HEK293 (cell line): Measurements from ENCODE around the gene MED15.

ENCODE experiments used
- CTCF ChIA-PET: fragments of 350-600 bp; formaldehyde crosslinking; extraction: SDS; loops from one replicate; lab custom pipeline; 2021; ENCODE audit warnings: antibody characterized with exemption; lab: Yijun Ruan, JAX
- POLR2A ChIA-PET: fragments of 300-600 bp; formaldehyde crosslinking; extraction: SDS; loops from one replicate; lab custom pipeline; 2020; ENCODE audit warnings: antibody characterized with exemption, inconsistent platforms; lab: Yijun Ruan, JAX
- H3K27ac ChIP-seq: fragments of 200-500 bp; sonication (Bioruptor generic); 2 replicates; pipeline ENCODE4 v1.5.1; 2014; ENCODE audit warnings: low read depth, low read length, control low read depth, inconsistent platforms; ENCODE audit errors: extremely low read depth
- H3K36me3 ChIP-seq, 2 experiments: fragments of 200-500 bp in 1 of 2; sonication (Bioruptor generic) in 1 of 2; 1 replicate in 1 of 2; 2 replicates in 1 of 2; pipeline ENCODE4 v1.5.1; 2014 to 2017; ENCODE audit warnings: inconsistent platforms in 2 of 2, low read length in 2 of 2; ENCODE audit not compliant: control insufficient read depth in 2 of 2, insufficient read depth in 1 of 2
- H3K4me1 ChIP-seq: fragments of 200-500 bp; sonication (Bioruptor generic); 2 replicates; pipeline ENCODE4 v1.5.1; 2014; ENCODE audit warnings: mild to moderate bottlenecking, low read length, inconsistent platforms; ENCODE audit not compliant: control insufficient read depth, insufficient read depth
- H3K4me3 ChIP-seq: 2 replicates; pipeline ENCODE4 v1.5.1; 2011; ENCODE audit warnings: low read depth, mild to moderate bottlenecking, control low read depth, low read length, moderate library complexity
- H3K9me3 ChIP-seq: fragments of 200-500 bp; sonication (Bioruptor generic); 2 replicates; pipeline ENCODE4 v1.5.1; 2014; ENCODE audit warnings: low read depth, low read length, inconsistent platforms; ENCODE audit not compliant: control insufficient read depth, insufficient read depth
- FEZF1 ChIP-seq: fragments of 450-650 bp; formaldehyde crosslinking; IDR thresholded peaks from 2 replicates; pipeline ENCODE4 v1.5.1; 2016; ENCODE audit warnings: missing biosample characterization, missing genetic modification characterization
- GLIS1 ChIP-seq: fragments of 450-650 bp; formaldehyde crosslinking; IDR thresholded peaks from 2 replicates; pipeline ENCODE4 v1.5.1; 2016; ENCODE audit warnings: missing biosample characterization, missing genetic modification characterization
- MYNN ChIP-seq: fragments of 450-650 bp; formaldehyde crosslinking; IDR thresholded peaks from 2 replicates; pipeline ENCODE4 v1.5.1; 2016; ENCODE audit warnings: missing biosample characterization, missing genetic modification characterization, borderline replicate concordance
- ZBTB8A ChIP-seq: fragments of 450-650 bp; formaldehyde crosslinking; IDR thresholded peaks from 2 replicates; pipeline ENCODE4 v1.5.1; 2016; ENCODE audit warnings: missing biosample characterization, missing genetic modification characterization
- ZFHX2 ChIP-seq: fragments of 450-650 bp; formaldehyde crosslinking; conservative IDR thresholded peaks from 2 replicates; pipeline ENCODE4 v1.5.1; 2016; ENCODE audit warnings: missing biosample characterization, missing genetic modification characterization
- ZIC2 ChIP-seq: fragments of 450-650 bp; formaldehyde crosslinking; IDR thresholded peaks from 2 replicates; pipeline ENCODE4 v1.5.1; 2016; ENCODE audit warnings: missing biosample characterization, missing genetic modification characterization
- ZNF121 ChIP-seq: fragments of 450-650 bp; formaldehyde crosslinking; IDR thresholded peaks from 2 replicates; pipeline ENCODE4 v1.5.1; 2016; ENCODE audit warnings: missing biosample characterization, missing genetic modification characterization
- ZNF394 ChIP-seq: fragments of 450-650 bp; formaldehyde crosslinking; IDR thresholded peaks from 2 replicates; pipeline ENCODE4 v1.5.1; 2016; ENCODE audit warnings: missing biosample characterization, missing genetic modification characterization, mild to moderate bottlenecking, moderate library complexity, borderline replicate concordance
- ZNF48 ChIP-seq: fragments of 450-650 bp; formaldehyde crosslinking; IDR thresholded peaks from 2 replicates; pipeline ENCODE4 v1.5.1; 2016; ENCODE audit warnings: missing biosample characterization, missing genetic modification characterization
- ZNF530 ChIP-seq: fragments of 450-650 bp; formaldehyde crosslinking; IDR thresholded peaks from 2 replicates; pipeline ENCODE4 v1.5.1; 2016; ENCODE audit warnings: low read depth, missing biosample characterization, missing genetic modification characterization
- ZNF658 ChIP-seq: fragments of 450-650 bp; formaldehyde crosslinking; IDR thresholded peaks from 2 replicates; pipeline ENCODE4; 2016; ENCODE audit warnings: missing biosample characterization, missing genetic modification characterization
- ZNF76 ChIP-seq: fragments of 450-650 bp; formaldehyde crosslinking; IDR thresholded peaks from 2 replicates; pipeline ENCODE4; 2016; ENCODE audit warnings: low read depth, missing biosample characterization, missing genetic modification characterization, borderline replicate concordance
- ZNF837 ChIP-seq: fragments of 450-650 bp; formaldehyde crosslinking; IDR thresholded peaks from 2 replicates; pipeline ENCODE4 v1.5.1; 2016; ENCODE audit warnings: missing biosample characterization, missing genetic modification characterization
- TF ChIP-seq, protein P1 (sequence below): fragments of 450-650 bp; formaldehyde crosslinking; IDR thresholded peaks from 2 replicates; pipeline ENCODE4 v1.5.1; 2017; ENCODE audit warnings: missing biosample characterization, missing genetic modification characterization
- TF ChIP-seq, protein P2 (sequence below): fragments of 450-650 bp; formaldehyde crosslinking; IDR thresholded peaks from 2 replicates; pipeline ENCODE4 v1.5.1; 2016; ENCODE audit warnings: missing biosample characterization, missing genetic modification characterization
- TF ChIP-seq, protein P3 (sequence below): fragments of 450-650 bp; formaldehyde crosslinking; IDR thresholded peaks from 2 replicates; pipeline ENCODE4 v1.5.1; 2017; ENCODE audit warnings: missing biosample characterization, missing genetic modification characterization

MED15 gene

DNA sequence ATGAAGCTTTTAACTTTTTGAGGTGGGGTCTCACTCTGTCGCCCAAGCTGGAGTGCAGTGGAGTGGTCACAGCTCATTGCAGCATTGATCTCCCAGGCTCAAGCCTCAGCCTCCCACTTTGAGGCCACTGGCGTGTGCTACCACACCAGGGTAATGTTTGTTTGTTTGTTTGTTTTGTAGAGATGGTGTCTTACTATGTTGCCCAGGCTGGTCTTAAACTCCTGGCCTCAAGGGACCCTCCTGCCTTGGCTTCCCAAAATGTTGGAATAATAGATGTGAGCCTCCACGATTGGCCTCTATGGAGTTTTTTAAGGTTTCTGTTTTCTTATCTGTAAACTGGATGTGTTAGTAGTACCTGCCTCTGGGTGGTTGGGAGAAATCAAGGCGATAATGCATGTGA is 41.4 kb downstream of the MED15 start:
- Histone ChIP-seq H3K4me1 (peaks cover 11% of the 10 kb centered on the region), H3K4me3 (no peak overlapping the region), H3K36me3 (peaks cover 0 to 51% of the 10 kb centered on the region in 2 experiments; a peak in 1 of 3 replicates), H3K27ac (no peak overlapping the region), H3K9me3 (no peaks in the 10 kb centered on the region)
- ChIA-PET CTCF (interaction anchor here (0.9 to 4.8 kb wide), 2 partner anchors 16 kb away, joined by 4 to 44 read pairs; no protein-coding TSS in a partner anchor), POLR2A (no interaction called here)
- TF ChIP-seq, protein P1, sequence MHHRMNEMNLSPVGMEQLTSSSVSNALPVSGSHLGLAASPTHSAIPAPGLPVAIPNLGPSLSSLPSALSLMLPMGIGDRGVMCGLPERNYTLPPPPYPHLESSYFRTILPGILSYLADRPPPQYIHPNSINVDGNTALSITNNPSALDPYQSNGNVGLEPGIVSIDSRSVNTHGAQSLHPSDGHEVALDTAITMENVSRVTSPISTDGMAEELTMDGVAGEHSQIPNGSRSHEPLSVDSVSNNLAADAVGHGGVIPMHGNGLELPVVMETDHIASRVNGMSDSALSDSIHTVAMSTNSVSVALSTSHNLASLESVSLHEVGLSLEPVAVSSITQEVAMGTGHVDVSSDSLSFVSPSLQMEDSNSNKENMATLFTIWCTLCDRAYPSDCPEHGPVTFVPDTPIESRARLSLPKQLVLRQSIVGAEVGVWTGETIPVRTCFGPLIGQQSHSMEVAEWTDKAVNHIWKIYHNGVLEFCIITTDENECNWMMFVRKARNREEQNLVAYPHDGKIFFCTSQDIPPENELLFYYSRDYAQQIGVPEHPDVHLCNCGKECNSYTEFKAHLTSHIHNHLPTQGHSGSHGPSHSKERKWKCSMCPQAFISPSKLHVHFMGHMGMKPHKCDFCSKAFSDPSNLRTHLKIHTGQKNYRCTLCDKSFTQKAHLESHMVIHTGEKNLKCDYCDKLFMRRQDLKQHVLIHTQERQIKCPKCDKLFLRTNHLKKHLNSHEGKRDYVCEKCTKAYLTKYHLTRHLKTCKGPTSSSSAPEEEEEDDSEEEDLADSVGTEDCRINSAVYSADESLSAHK (tag by site-specific recombination), result no peak
- TF ChIP-seq ZNF121 (tag by site-specific recombination), result peak; percentile 87
- TF ChIP-seq ZIC2 (tag by site-specific recombination), result no peak

DNA sequence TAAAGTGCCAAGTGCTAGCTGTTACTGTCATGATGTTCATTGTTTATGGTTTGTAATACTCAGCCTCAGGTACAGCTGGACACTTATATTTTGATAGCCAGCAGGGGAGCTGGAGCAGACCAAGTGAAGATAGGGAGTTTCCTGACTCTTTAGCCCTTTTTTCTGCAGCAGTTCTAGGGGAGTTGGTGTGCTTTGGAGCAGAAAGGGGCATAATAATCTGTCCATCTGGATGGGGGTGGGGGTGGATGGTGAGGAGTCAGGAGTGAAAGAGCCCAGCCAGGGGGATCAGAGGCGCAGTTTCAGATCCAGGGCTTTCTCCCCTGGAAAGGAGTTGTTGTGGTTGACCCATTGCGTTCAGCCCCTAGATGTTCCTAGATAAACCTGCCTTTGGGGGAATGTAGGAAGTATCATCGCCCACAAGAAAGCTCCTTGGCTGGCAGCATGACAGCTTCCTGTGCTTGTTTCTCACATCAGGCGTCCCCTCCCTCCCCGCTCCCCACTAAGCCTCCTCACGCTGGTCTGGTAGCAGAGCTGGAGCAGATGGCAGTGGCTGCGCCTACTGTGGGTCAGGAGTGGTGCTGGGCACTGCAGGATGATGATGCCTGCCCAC is 41.9 kb downstream of the MED15 start:
- ChIA-PET CTCF (interaction anchor here (0.9 to 4.8 kb wide), 3 partner anchors 15 to 92 kb away, joined by 3 to 44 read pairs (median 4); no protein-coding TSS in a partner anchor), POLR2A (no interaction called here)
- H3K27ac ChIP-seq, result no peak overlapping the region

More for the DNA sequence above, 41.9 kb downstream of the MED15 start:
- H3K4me3 ChIP-seq, result no peak overlapping the region
- H3K4me1 ChIP-seq, result peaks cover 11% of the 10 kb centered on the region
- H3K36me3 ChIP-seq, result peaks cover 0 to 51% of the 10 kb centered on the region in 2 experiments; a peak in 1 of 3 replicates
- TF ChIP-seq FEZF1 (tag by site-specific recombination) (peak; percentile 16; the same call in 1 of the 2 replicates), ZBTB8A (tag by site-specific recombination) (peak; percentile 39; the same call in 1 of the 2 replicates), ZIC2 (tag by site-specific recombination) (peak; percentile 71), GLIS1 (tag by site-specific recombination) (peak; percentile 15; the same call in 1 of the 2 replicates), MYNN (tag by site-specific recombination) (0 out of 2 replicates have a peak, but pooled peaks have one; percentile 52), ZNF658 (no peak), ZNF394 (tag by site-specific recombination) (no peak), ZNF76 (tag by site-specific recombination) (no peak), ZNF837 (tag by site-specific recombination) (no peak), ZNF530 (tag by site-specific recombination) (no peak), ZFHX2 (0 out of 2 replicates have a peak, but pooled peaks have one; percentile 14), ZNF48 (tag by site-specific recombination) (no peak)
- TF ChIP-seq, protein P2, sequence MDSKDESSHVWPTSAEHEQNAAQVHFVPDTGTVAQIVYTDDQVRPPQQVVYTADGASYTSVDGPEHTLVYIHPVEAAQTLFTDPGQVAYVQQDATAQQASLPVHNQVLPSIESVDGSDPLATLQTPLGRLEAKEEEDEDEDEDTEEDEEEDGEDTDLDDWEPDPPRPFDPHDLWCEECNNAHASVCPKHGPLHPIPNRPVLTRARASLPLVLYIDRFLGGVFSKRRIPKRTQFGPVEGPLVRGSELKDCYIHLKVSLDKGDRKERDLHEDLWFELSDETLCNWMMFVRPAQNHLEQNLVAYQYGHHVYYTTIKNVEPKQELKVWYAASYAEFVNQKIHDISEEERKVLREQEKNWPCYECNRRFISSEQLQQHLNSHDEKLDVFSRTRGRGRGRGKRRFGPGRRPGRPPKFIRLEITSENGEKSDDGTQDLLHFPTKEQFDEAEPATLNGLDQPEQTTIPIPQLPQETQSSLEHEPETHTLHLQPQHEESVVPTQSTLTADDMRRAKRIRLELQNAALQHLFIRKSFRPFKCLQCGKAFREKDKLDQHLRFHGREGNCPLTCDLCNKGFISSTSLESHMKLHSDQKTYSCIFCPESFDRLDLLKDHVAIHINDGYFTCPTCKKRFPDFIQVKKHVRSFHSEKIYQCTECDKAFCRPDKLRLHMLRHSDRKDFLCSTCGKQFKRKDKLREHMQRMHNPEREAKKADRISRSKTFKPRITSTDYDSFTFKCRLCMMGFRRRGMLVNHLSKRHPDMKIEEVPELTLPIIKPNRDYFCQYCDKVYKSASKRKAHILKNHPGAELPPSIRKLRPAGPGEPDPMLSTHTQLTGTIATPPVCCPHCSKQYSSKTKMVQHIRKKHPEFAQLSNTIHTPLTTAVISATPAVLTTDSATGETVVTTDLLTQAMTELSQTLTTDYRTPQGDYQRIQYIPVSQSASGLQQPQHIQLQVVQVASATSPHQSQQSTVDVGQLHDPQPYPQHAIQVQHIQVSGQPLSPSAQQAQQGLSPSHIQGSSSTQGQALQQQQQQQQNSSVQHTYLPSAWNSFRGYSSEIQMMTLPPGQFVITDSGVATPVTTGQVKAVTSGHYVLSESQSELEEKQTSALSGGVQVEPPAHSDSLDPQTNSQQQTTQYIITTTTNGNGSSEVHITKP (tag by site-specific recombination), result peak; percentile 98
- TF ChIP-seq, protein P3, sequence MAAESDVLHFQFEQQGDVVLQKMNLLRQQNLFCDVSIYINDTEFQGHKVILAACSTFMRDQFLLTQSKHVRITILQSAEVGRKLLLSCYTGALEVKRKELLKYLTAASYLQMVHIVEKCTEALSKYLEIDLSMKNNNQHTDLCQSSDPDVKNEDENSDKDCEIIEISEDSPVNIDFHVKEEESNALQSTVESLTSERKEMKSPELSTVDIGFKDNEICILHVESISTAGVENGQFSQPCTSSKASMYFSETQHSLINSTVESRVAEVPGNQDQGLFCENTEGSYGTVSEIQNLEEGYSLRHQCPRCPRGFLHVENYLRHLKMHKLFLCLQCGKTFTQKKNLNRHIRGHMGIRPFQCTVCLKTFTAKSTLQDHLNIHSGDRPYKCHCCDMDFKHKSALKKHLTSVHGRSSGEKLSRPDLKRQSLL (tag by site-specific recombination), result no peak
- H3K9me3 ChIP-seq, result no peaks in the 10 kb centered on the region
